H1 (cell line): ENCODE measurements around the gene SLC6A12. TPM values are rescaled to one million over a fixed set of nuclear protein-coding genes. Genes with fewer than 3 reads are reported as not detected.

ENCODE experiments used
- CBX8 ChIP-seq: fragments of 300-800, 300-1000 bp; sonication (generic); IDR thresholded peaks from 2 replicates; pipeline ENCODE4 v1.7.1; 2016; ENCODE audit warnings: low read depth, low read length, borderline replicate concordance
- CHD7 ChIP-seq: fragments of 300-600 bp; sonication (generic); IDR thresholded peaks from 2 replicates; pipeline ENCODE4 v1.7.1; 2012; ENCODE audit warnings: low read length, moderate library complexity, mild to moderate bottlenecking, inconsistent platforms; ENCODE audit not compliant: insufficient replicate concordance
- CTCF ChIP-seq, 3 experiments: IDR thresholded peaks; 1 replicate in 2 of 3; 2 replicates in 1 of 3; pipeline versions ENCODE4 v1.5.1 to v1.6.1; 2011; ENCODE audit warnings: low read length in 3 of 3, mild to moderate bottlenecking in 3 of 3, inconsistent platforms in 2 of 3, low read depth in 1 of 3, moderate library complexity in 1 of 3; ENCODE audit not compliant: insufficient read depth in 1 of 3; ENCODE audit errors: control extremely low read depth in 1 of 3
- GABPA ChIP-seq: IDR thresholded peaks from 2 replicates; pipeline ENCODE4 v1.6.1; 2011; ENCODE audit warnings: mild to moderate bottlenecking, low read length, moderate library complexity, borderline replicate concordance; ENCODE audit not compliant: insufficient read depth
- TAF7 ChIP-seq: optimal IDR thresholded peaks from 2 replicates; pipeline ENCODE3; 2011; ENCODE audit warnings: low read depth, mild to moderate bottlenecking, inconsistent platforms, low read length, moderate library complexity, borderline replicate concordance
- polyA plus RNA-seq, 7 experiments: library from polyadenylated mRNA; depleted of rRNA in 3 of 7; stranded (reverse) in 5 of 7; unstranded in 2 of 7; fragments of >200 nt in 5 of 7; fragments of 200-250 nt in 2 of 7; gene quantifications; 1 replicate in 5 of 7; 2 replicates in 1 of 7; 4 replicates in 1 of 7; pipeline versions ENCODE4 v1.2.1 to v1.2.3, GENCODE V29; 2011 to 2013; ENCODE audit warnings: missing spikeins in 2 of 7, mixed read lengths in 2 of 7
- total RNA-seq: library from RNA; stranded (reverse); fragmentation: NEBNext Ultra II Directional; extraction: Animal tissue kit (Norgen Biotek cat#: 25700); gene quantifications from 2 replicates; pipeline ENCODE4 v1.2.1, GENCODE V29; 2021

SLC6A12 gene
- total and polyA plus RNA-seq, 2 of the 8 experiments (the other 6 are each of a cell fraction or from before 2014, with no cell fraction given), result 0.70 to 1.1 TPM

GRCh38 chr12:226401-226800, 12.4 kb upstream of the SLC6A12 start (continued):
- no peak for TF ChIP-seq CHD7
- 0 out of 2 replicates have a peak, but pooled peaks have one; percentile 18 for TF ChIP-seq GABPA
- no peak for TF ChIP-seq TAF7
- TF ChIP-seq CTCF (IDR thresholded peaks at IDR 0.05; ENCODE audit: control extremely low read depth in 1 of 3, insufficient read depth in 1 of 3, low read depth in 1 of 3, low read length in 3 of 3), result peak in 2 of 3 experiments; percentile 33 to 51; a peak in 3 of 4 replicates
- no peak for TF ChIP-seq CBX8
